A673 (cell line): ENCODE data around the gene CDKL5. TPM values are rescaled to one million over a fixed set of nuclear protein-coding genes. Genes with fewer than 3 reads are reported as not detected.

Source experiments
- BruUV-seq: library from RNA; stranded (reverse); fragments of 400-500 nt; replicated peaks from 2 replicates; lab custom pipeline; 2021; lab: Mats Ljungman, UMichigan
- CTCF ChIA-PET: fragments of 300-600 bp; sonication (Branson Sonifier 250); formaldehyde crosslinking; loops from one replicate; lab custom pipeline; 2022; ENCODE audit warnings: antibody characterized with exemption; lab: Charles Lee
- POLR2A ChIA-PET: fragments of 300-600 bp; sonication (Branson Sonifier 250); formaldehyde crosslinking; loops from one replicate; lab custom pipeline; 2022; ENCODE audit warnings: antibody characterized with exemption; ENCODE audit not compliant: low non-redundant PET; lab: Charles Lee
- DNase-seq: peaks from one replicate; pipeline ENCODE4 v3.0.0-alpha.2; 2015; ENCODE audit warnings: low spot score
- H3K27ac ChIP-seq: fragments of 200-600 bp; sonication (generic); 2 replicates; pipeline ENCODE4 v1.5.1; 2016; ENCODE audit warnings: mixed run types, low read depth, mild to moderate bottlenecking, mixed read lengths, antibody characterized with exemption, low read length; ENCODE audit not compliant: poor library complexity, severe bottlenecking
- H3K27me3 ChIP-seq: fragments of 200-600 bp; sonication (generic); replicated peaks from 2 replicates; pipeline ENCODE4 v1.6.1; 2017; ENCODE audit warnings: mixed run types, low read depth, mild to moderate bottlenecking, mixed read lengths, antibody characterized with exemption, low read length; ENCODE audit not compliant: insufficient read depth, poor library complexity
- H3K36me3 ChIP-seq: fragments of 200-600 bp; sonication (generic); 2 replicates; pipeline ENCODE4 v1.6.1; 2016; ENCODE audit warnings: mixed run types, mild to moderate bottlenecking, mixed read lengths, antibody characterized with exemption, low read length; ENCODE audit not compliant: insufficient read depth, poor library complexity, severe bottlenecking
- H3K4me1 ChIP-seq: fragments of 200-600 bp; sonication (generic); 2 replicates; pipeline ENCODE4 v1.6.1; 2017; ENCODE audit warnings: mixed run types, mild to moderate bottlenecking, mixed read lengths, antibody characterized with exemption, low read length; ENCODE audit not compliant: insufficient read depth, poor library complexity, severe bottlenecking
- H3K4me3 ChIP-seq: fragments of 200-600 bp; sonication (generic); 2 replicates; pipeline ENCODE4 v1.5.1; 2016; ENCODE audit warnings: low read depth, mixed run types, mild to moderate bottlenecking, mixed read lengths, low read length; ENCODE audit not compliant: poor library complexity, severe bottlenecking
- H3K9me3 ChIP-seq: fragments of 200-600 bp; sonication (generic); 2 replicates; pipeline ENCODE4 v1.6.1; 2016; ENCODE audit warnings: mixed run types, low read depth, mild to moderate bottlenecking, mixed read lengths, antibody characterized with exemption, low read length; ENCODE audit not compliant: poor library complexity, severe bottlenecking
- CTCF ChIP-seq: fragments of 300-800, 200-600 bp; sonication (generic); conservative IDR thresholded peaks from 2 replicates; pipeline ENCODE4 v1.5.1; 2017; ENCODE audit warnings: low read depth, mild to moderate bottlenecking, antibody characterized with exemption, low read length, moderate library complexity, mixed read lengths
- EZH2 ChIP-seq: fragments of 200-600 bp; sonication (generic); IDR thresholded peaks from 2 replicates; pipeline ENCODE4 v1.6.1; 2017; ENCODE audit warnings: borderline replicate concordance, low read depth, mild to moderate bottlenecking, mixed read lengths, antibody characterized with exemption, low read length; ENCODE audit not compliant: poor library complexity, severe bottlenecking
- intact Hi-C: fragments of 100-400 bp; cut with micrococcal nuclease; formaldehyde crosslinking; loops from one replicate; pipeline ENCODE4 v1.10.0; 2022; ENCODE audit not compliant: unreplicated experiment
- total RNA-seq: library from RNA; stranded (reverse); gene quantifications from 2 replicates; pipeline ENCODE4 v1.2.3, GENCODE V29; 2021

CDKL5 gene
- total RNA-seq, 1 experiment from 2014 or later, result 7.5 TPM

- no peaks in the 10 kb centered on the region for H3K9me3 ChIP-seq
- no peaks in the 10 kb centered on the region for H3K36me3 ChIP-seq
- H3K4me3 ChIP-seq, result no peak overlapping the region
- POLR2A ChIA-PET, result no interaction called here
- DNase-seq, result no peak
- no peak for TF ChIP-seq EZH2
- H3K27ac ChIP-seq, result no peak overlapping the region
- intact Hi-C loops, result no loop called here
- H3K4me1 ChIP-seq, result no peaks in the 10 kb centered on the region
- CTCF ChIA-PET, result no interaction called here
- no peaks in the 10 kb centered on the region for H3K27me3 ChIP-seq
- BruUV-seq, result no TSS peak
These were observed 256.6 kb downstream of the CDKL5 start for GRCh38 chrX:18681996-18682395.

GRCh38 chrX:18682979-18683387 is 257.6 kb downstream of the CDKL5 start:
- DNase-seq, result no peak
- no TSS peak for BruUV-seq
- CTCF ChIA-PET, result no interaction called here
- Histone ChIP-seq H3K4me1 (no peaks in the 10 kb centered on the region), H3K27me3 (no peaks in the 10 kb centered on the region), H3K4me3 (no peak overlapping the region), H3K9me3 (no peaks in the 10 kb centered on the region), H3K36me3 (no peaks in the 10 kb centered on the region), H3K27ac (no peak overlapping the region)
- TF ChIP-seq EZH2 (no peak), CTCF (no peak)
- POLR2A ChIA-PET, result no interaction called here
- intact Hi-C loops, result no loop called here

- TF ChIP-seq EZH2, result no peak
- TF ChIP-seq CTCF, result no peak
- Histone ChIP-seq H3K4me3 (no peak overlapping the region), H3K27me3 (peaks cover 6% of the 10 kb centered on the region), H3K4me1 (no peaks in the 10 kb centered on the region), H3K27ac (no peak overlapping the region), H3K36me3 (no peaks in the 10 kb centered on the region), H3K9me3 (no peaks in the 10 kb centered on the region)
- DNase-seq, result no peak
- POLR2A ChIA-PET, result no interaction called here
- CTCF ChIA-PET, result no interaction called here
- intact Hi-C loops, result no loop called here
- no TSS peak for BruUV-seq
These were observed 262.6 kb downstream of the CDKL5 start for GRCh38 chrX:18687856-18688495.

GRCh38 chrX:18691431-18691830 is 266.0 kb downstream of the CDKL5 start:
- ChIA-PET CTCF (no interaction called here), POLR2A (no interaction called here)
- intact Hi-C loops, result no loop called here
- Histone ChIP-seq H3K27me3 (peaks cover 6% of the 10 kb centered on the region), H3K36me3 (no peaks in the 10 kb centered on the region), H3K27ac (no peak overlapping the region), H3K4me1 (no peaks in the 10 kb centered on the region), H3K9me3 (no peaks in the 10 kb centered on the region), H3K4me3 (no peak overlapping the region)
- no peak for TF ChIP-seq CTCF
- no peak for TF ChIP-seq EZH2
- no TSS peak for BruUV-seq
- no peak for DNase-seq
